DND-41 (cell line): ENCODE measurements around the gene TTC16.

ENCODE experiments used
- ATAC-seq: fragments of 200-7000 bp; cut with Tn5 transposase; 3 replicates; pipeline ENCODE4 v1.9.1; 2021; ENCODE audit warnings: low read depth; ENCODE audit not compliant: insufficient read depth
- DNase-seq: peaks from one replicate; pipeline ENCODE4 v3.0.0-alpha.2; 2020
- H2AFZ ChIP-seq: 2 replicates; pipeline ENCODE4 v1.6.0; 2012; ENCODE audit warnings: low read depth, low read length
- H3K27ac ChIP-seq: 2 replicates; pipeline ENCODE4 v1.5.1; 2012; ENCODE audit warnings: low read length, inconsistent platforms
- H3K27me3 ChIP-seq: fragments of 200-600 bp; sonication (generic); 2 replicates; pipeline ENCODE4 v1.6.0; 2012; ENCODE audit warnings: low read length, mild to moderate bottlenecking, inconsistent platforms; ENCODE audit not compliant: insufficient read depth, poor library complexity
- H3K36me3 ChIP-seq: 2 replicates; pipeline ENCODE4 v1.5.1; 2012; ENCODE audit warnings: low read length, inconsistent platforms; ENCODE audit not compliant: insufficient read depth
- H3K4me1 ChIP-seq: 2 replicates; pipeline ENCODE4 v1.5.1; 2012; ENCODE audit warnings: mild to moderate bottlenecking, low read length; ENCODE audit not compliant: insufficient read depth
- H3K4me2 ChIP-seq: 2 replicates; pipeline ENCODE4 v1.6.0; 2012; ENCODE audit warnings: mild to moderate bottlenecking, moderate library complexity, low read length, inconsistent platforms; ENCODE audit not compliant: insufficient read depth
- H3K4me3 ChIP-seq, 2 experiments: fragments of 200-600 bp in 1 of 2; shearing (Covaris generic) in 1 of 2; 2 replicates each; pipeline ENCODE4 v1.5.1; 2012 to 2016; ENCODE audit warnings: inconsistent platforms in 2 of 2, low read length in 2 of 2, mild to moderate bottlenecking in 2 of 2, low read depth in 1 of 2, moderate library complexity in 1 of 2
- H3K79me2 ChIP-seq: 2 replicates; pipeline ENCODE4 v1.6.0; 2012; ENCODE audit warnings: low read length, inconsistent platforms; ENCODE audit not compliant: insufficient read depth
- H3K9ac ChIP-seq: 2 replicates; pipeline ENCODE4 v1.6.0; 2012; ENCODE audit warnings: low read depth, mild to moderate bottlenecking, inconsistent platforms, low read length, moderate library complexity
- H3K9me3 ChIP-seq: 2 replicates; pipeline ENCODE4 v1.5.1; 2012; ENCODE audit warnings: low read length, moderate library complexity, mild to moderate bottlenecking, inconsistent platforms; ENCODE audit not compliant: insufficient read depth, severe bottlenecking
- H4K20me1 ChIP-seq: 2 replicates; pipeline ENCODE4 v1.6.0; 2012; ENCODE audit warnings: low read length; ENCODE audit not compliant: insufficient read depth
- EZH2 ChIP-seq: IDR thresholded peaks from 3 replicates; pipeline ENCODE4 v1.6.1; 2012; ENCODE audit warnings: borderline replicate concordance, low read depth, mild to moderate bottlenecking, moderate library complexity, low read length, inconsistent platforms; ENCODE audit not compliant: severe bottlenecking
- TF ChIP-seq, protein P1 (sequence below): IDR thresholded peaks from 2 replicates; pipeline ENCODE4 v1.5.1; 2012; ENCODE audit warnings: borderline replicate concordance, low read length, moderate library complexity, mild to moderate bottlenecking; ENCODE audit not compliant: poor library complexity, severe bottlenecking; ENCODE audit errors: extremely low read depth

The TTC16 gene

DNA sequence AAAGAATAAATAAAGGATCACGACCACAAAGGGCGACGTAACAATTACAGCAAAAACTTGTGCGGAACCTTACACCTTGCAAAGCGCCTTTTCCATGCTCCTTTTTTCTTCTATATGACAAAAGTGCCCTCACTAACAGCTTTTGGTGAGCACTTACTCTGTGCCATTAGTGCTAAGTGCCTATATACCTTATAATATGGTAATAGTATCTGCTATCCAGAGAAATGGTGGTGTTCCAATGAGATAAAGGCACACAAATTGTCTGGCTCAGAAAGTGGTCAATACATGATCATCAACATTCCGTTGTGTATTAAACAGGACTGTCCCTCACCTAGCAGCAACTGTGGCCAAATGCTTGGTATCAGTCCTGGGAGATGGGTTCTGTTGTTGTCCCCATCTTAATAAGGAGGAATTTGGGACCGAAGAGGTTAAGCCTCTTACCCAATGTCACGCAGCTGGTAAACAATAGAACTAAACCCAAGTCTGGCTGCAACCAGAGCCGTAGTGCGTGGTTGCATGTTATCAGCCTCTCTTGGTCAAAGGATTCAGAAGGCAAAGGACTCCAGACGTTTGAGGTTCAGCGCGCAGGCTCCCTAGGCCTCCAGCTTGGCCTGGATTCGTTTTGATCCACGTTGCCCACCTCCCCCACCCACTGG lies 19.8 kb downstream of the TTC16 start:
- no peak overlapping the region for H2AFZ ChIP-seq

DNA sequence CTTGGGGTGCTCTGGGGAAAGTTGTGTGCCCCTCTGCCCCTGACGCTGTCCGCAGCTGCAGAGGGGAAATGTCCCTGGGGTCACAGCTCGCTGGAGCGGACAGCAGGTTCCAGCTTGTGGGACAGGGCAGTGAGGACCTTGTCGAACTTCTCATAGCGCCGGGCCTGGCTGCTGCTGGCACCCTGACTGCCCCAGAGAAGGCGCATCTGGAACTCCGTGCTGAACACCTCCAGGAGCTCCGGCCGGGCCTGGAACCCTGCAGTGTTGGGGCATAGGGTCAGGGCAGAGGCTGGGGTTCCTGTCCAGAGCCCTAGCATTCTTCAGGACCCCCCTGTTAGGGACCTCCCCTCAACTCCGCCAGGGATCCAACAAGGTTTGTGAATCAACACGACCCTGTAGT lies 22.8 kb downstream of the TTC16 start:
- Histone ChIP-seq H3K27ac (no peak overlapping the region), H3K9me3 (no peaks in the 10 kb centered on the region), H3K4me2 (no peak overlapping the region), H3K4me3 (no peak overlapping the region), H3K79me2 (0 out of 2 replicates have a peak, but pooled peaks cover 2% of the 10 kb centered on the region), H3K4me1 (peaks cover 17% of the 10 kb centered on the region), H3K9ac (no peak overlapping the region), H3K27me3 (no peaks in the 10 kb centered on the region), H2AFZ (no peak overlapping the region), H3K36me3 (no peaks in the 10 kb centered on the region), H4K20me1 (no peaks in the 10 kb centered on the region)
- TF ChIP-seq, protein P1, sequence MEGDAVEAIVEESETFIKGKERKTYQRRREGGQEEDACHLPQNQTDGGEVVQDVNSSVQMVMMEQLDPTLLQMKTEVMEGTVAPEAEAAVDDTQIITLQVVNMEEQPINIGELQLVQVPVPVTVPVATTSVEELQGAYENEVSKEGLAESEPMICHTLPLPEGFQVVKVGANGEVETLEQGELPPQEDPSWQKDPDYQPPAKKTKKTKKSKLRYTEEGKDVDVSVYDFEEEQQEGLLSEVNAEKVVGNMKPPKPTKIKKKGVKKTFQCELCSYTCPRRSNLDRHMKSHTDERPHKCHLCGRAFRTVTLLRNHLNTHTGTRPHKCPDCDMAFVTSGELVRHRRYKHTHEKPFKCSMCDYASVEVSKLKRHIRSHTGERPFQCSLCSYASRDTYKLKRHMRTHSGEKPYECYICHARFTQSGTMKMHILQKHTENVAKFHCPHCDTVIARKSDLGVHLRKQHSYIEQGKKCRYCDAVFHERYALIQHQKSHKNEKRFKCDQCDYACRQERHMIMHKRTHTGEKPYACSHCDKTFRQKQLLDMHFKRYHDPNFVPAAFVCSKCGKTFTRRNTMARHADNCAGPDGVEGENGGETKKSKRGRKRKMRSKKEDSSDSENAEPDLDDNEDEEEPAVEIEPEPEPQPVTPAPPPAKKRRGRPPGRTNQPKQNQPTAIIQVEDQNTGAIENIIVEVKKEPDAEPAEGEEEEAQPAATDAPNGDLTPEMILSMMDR, result no peak
- TF ChIP-seq EZH2, result no peak
- ATAC-seq, result no peak
- DNase-seq, result no peak

More for the DNA sequence above, 19.8 kb downstream of the TTC16 start:
- TF ChIP-seq, protein P1, result no peak
- TF ChIP-seq EZH2, result no peak
- Histone ChIP-seq H3K9ac (peak overlapping the region; percentile 3; the same call in 1 of the 2 replicates), H3K36me3 (peaks cover 12% of the 10 kb centered on the region; the same call in 1 of the 2 replicates), H3K27ac (no peak overlapping the region), H3K27me3 (no peaks in the 10 kb centered on the region), H3K4me2 (peak overlapping the region; percentile 79), H4K20me1 (no peaks in the 10 kb centered on the region), H3K4me3 (peak overlapping the region in 1 of 2 experiments; percentile 59; a peak in 1 of 4 replicates), H3K9me3 (no peaks in the 10 kb centered on the region), H3K79me2 (0 out of 2 replicates have a peak, but pooled peaks cover 2% of the 10 kb centered on the region), H3K4me1 (peaks cover 21% of the 10 kb centered on the region)
- ATAC-seq (no peak), DNase-seq (no peak)

DNA sequence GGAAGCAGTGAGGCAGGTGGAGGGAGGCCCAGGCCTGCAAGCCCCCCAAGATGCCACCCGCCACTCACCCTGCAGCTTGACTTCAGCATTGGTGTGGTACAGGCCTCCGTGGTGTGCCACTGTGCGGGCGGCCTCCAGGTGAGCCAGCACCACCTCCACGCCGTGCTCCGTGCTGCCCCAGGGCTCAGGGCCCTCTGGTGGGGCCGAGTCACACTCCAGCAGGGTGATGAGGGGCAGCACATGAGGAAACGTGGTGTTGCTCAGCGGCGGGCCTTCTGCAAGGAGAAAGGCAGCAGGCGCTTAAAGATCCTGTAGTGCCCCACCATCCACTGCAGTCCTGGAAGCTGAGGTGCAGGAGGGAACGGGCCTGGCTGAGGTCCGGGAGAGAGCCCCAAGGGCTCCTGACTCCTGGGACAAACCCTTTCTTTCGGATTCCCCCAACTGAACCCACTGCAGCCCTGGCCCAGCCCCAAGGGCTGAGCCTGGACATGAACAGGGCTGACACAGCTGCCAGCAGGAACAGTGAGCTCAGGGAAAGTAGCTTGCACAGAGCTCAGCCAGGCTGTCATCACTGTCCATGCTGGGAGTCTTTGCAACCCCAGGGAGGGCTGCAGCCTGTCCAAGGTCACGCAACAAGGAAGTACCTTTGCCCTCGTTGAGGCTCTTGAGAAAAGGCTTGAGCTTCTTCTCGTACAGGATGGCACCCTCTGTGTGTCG lies 23.9 kb downstream of the TTC16 start:
- Histone ChIP-seq H3K4me3 (no peak overlapping the region), H3K4me2 (no peak overlapping the region), H3K9me3 (no peaks in the 10 kb centered on the region), H3K27ac (no peak overlapping the region), H4K20me1 (no peaks in the 10 kb centered on the region), H3K9ac (no peak overlapping the region), H3K79me2 (no peaks in the 10 kb centered on the region), H3K4me1 (peaks cover 8% of the 10 kb centered on the region), H2AFZ (no peak overlapping the region), H3K36me3 (no peaks in the 10 kb centered on the region), H3K27me3 (no peaks in the 10 kb centered on the region)
- ATAC-seq, result no peak
- TF ChIP-seq, protein P1, result no peak
- TF ChIP-seq EZH2, result no peak
- no peak for DNase-seq
